GM19193 (cell line): ENCODE data around the gene BCL2.

Source experiments
- POLR2A ChIP-seq: IDR thresholded peaks from 4 replicates; pipeline ENCODE4 v1.6.1; 2011; ENCODE audit not compliant: insufficient read depth, insufficient read length; ENCODE audit errors: extremely low read depth

BCL2 gene

GRCh38 chr18:63247926-63248325 lies 71.6 kb downstream of the BCL2 start:
- no peak for TF ChIP-seq POLR2A

GRCh38 chr18:63247506-63247905 lies 72.1 kb downstream of the BCL2 start:
- TF ChIP-seq POLR2A, result no peak

GRCh38 chr18:63245600-63245999 lies 74.0 kb downstream of the BCL2 start:
- no peak for TF ChIP-seq POLR2A

- TF ChIP-seq POLR2A, result no peak
Measured at GRCh38 chr18:63244607-63245006, 75.0 kb downstream of the BCL2 start.

- no peak for TF ChIP-seq POLR2A
Measured at GRCh38 chr18:63241760-63242159, 77.8 kb downstream of the BCL2 start.

- TF ChIP-seq POLR2A, result no peak
Measured at GRCh38 chr18:63241317-63241712, 78.3 kb downstream of the BCL2 start.

GRCh38 chr18:63240531-63241316 lies 78.8 kb downstream of the BCL2 start:
- TF ChIP-seq POLR2A, result no peak

- TF ChIP-seq POLR2A, result no peak
Measured at GRCh38 chr18:63238693-63239075, 80.9 kb downstream of the BCL2 start.

GRCh38 chr18:63237881-63238692 lies 81.5 kb downstream of the BCL2 start:
- TF ChIP-seq POLR2A, result no peak

GRCh38 chr18:63236921-63237846 lies 82.4 kb downstream of the BCL2 start:
- TF ChIP-seq POLR2A, result no peak

GRCh38 chr18:63236406-63236805 lies 83.2 kb downstream of the BCL2 start:
- TF ChIP-seq POLR2A, result no peak

GRCh38 chr18:63234841-63235240 lies 84.7 kb downstream of the BCL2 start:
- TF ChIP-seq POLR2A, result no peak

GRCh38 chr18:63234432-63234831 lies 85.1 kb downstream of the BCL2 start:
- no peak for TF ChIP-seq POLR2A

- TF ChIP-seq POLR2A, result no peak
Measured at GRCh38 chr18:63233334-63233733, 86.2 kb downstream of the BCL2 start.

- TF ChIP-seq POLR2A, result no peak
Measured at GRCh38 chr18:63232826-63233225, 86.7 kb downstream of the BCL2 start.
